AG09319 (cell line): ENCODE results near the gene CCBE1.

Experiments
- DNase-seq: peaks from one replicate; pipeline ENCODE4 v3.0.0-alpha.2; 2010; ENCODE audit warnings: low read depth; ENCODE audit errors: extremely low read depth
- TF ChIP-seq, protein P1 (sequence below): IDR thresholded peaks from 2 replicates; pipeline ENCODE4 v1.5.1; 2011; ENCODE audit warnings: low read depth, mild to moderate bottlenecking, inconsistent platforms, low read length, moderate library complexity

The CCBE1 gene

GRCh38 chr18:59484561-59485328 is 212.5 kb downstream of the CCBE1 start:
- TF ChIP-seq, protein P1, sequence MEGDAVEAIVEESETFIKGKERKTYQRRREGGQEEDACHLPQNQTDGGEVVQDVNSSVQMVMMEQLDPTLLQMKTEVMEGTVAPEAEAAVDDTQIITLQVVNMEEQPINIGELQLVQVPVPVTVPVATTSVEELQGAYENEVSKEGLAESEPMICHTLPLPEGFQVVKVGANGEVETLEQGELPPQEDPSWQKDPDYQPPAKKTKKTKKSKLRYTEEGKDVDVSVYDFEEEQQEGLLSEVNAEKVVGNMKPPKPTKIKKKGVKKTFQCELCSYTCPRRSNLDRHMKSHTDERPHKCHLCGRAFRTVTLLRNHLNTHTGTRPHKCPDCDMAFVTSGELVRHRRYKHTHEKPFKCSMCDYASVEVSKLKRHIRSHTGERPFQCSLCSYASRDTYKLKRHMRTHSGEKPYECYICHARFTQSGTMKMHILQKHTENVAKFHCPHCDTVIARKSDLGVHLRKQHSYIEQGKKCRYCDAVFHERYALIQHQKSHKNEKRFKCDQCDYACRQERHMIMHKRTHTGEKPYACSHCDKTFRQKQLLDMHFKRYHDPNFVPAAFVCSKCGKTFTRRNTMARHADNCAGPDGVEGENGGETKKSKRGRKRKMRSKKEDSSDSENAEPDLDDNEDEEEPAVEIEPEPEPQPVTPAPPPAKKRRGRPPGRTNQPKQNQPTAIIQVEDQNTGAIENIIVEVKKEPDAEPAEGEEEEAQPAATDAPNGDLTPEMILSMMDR, result no peak
- DNase-seq, result peak; percentile 94

DNA sequence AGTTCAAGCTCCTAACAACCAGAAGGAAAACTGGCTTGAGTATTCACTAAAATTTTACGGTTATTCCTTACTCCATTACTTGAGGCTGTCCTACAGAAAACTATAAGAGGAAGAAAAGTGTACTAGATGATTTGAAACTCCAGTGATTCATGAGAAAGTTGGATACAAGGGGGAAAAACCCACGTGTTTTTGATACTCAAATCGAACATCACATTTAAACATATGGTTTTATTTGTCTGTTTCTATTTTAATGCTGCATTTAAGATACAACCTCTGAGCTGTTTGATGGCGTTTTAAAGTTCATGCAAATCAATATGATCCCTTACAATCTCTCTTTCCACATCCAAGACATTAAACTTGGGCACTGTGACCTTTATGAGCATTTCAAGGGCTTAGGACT is 213.1 kb downstream of the CCBE1 start:
- TF ChIP-seq, protein P1, result no peak
- DNase-seq, result no peak

GRCh38 chr18:59481436-59481835 is 215.8 kb downstream of the CCBE1 start:
- TF ChIP-seq, protein P1, result no peak
- DNase-seq, result no peak

- DNase-seq, result no peak
- TF ChIP-seq, protein P1, result no peak
These were observed 217.4 kb downstream of the CCBE1 start for GRCh38 chr18:59479776-59480175.

GRCh38 chr18:59478591-59478990 is 218.6 kb downstream of the CCBE1 start:
- TF ChIP-seq, protein P1, result no peak
- peak; percentile 78 for DNase-seq

GRCh38 chr18:59477849-59478248 is 219.4 kb downstream of the CCBE1 start:
- DNase-seq, result no peak

GRCh38 chr18:59470561-59471121 is 226.6 kb downstream of the CCBE1 start:
- TF ChIP-seq, protein P1, result no peak
- DNase-seq, result no peak

More at GRCh38 chr18:59477849-59478248, 219.4 kb downstream of the CCBE1 start:
- TF ChIP-seq, protein P1, result no peak
